Measurements from ENCODE around the gene CUL4A.

GRCh38 chr13:113202912-113203311 lies 6.5 kb upstream of the CUL4A start:
- TF ChIP-seq, protein P1, sequence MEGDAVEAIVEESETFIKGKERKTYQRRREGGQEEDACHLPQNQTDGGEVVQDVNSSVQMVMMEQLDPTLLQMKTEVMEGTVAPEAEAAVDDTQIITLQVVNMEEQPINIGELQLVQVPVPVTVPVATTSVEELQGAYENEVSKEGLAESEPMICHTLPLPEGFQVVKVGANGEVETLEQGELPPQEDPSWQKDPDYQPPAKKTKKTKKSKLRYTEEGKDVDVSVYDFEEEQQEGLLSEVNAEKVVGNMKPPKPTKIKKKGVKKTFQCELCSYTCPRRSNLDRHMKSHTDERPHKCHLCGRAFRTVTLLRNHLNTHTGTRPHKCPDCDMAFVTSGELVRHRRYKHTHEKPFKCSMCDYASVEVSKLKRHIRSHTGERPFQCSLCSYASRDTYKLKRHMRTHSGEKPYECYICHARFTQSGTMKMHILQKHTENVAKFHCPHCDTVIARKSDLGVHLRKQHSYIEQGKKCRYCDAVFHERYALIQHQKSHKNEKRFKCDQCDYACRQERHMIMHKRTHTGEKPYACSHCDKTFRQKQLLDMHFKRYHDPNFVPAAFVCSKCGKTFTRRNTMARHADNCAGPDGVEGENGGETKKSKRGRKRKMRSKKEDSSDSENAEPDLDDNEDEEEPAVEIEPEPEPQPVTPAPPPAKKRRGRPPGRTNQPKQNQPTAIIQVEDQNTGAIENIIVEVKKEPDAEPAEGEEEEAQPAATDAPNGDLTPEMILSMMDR (IDR thresholded peaks at IDR 0.05; ENCODE audit: borderline replicate concordance, extremely low read depth, low read length, poor library complexity, severe bottlenecking) = no peak
- TF ChIP-seq EZH2 (IDR thresholded peaks at IDR 0.05; ENCODE audit: borderline replicate concordance, low read depth, low read length, severe bottlenecking) = no peak

Measured in DND-41 (cell line).